GM18861 (cell line): ENCODE results near the gene PARVA.

Experiments used
- ATAC-seq: cut with Tn5 transposase; IDR thresholded peaks from one replicate; pipeline ENCODE4 v1.9.1; 2021; ENCODE audit not compliant: unreplicated experiment

PARVA gene

GRCh38 chr11:12403122-12403996 lies 26.0 kb downstream of the PARVA start:
- no peak for ATAC-seq

- ATAC-seq: no peak
Observed at GRCh38 chr11:12403997-12404350, 26.6 kb downstream of the PARVA start.

GRCh38 chr11:12404436-12404835 lies 27.1 kb downstream of the PARVA start:
- ATAC-seq: no peak

GRCh38 chr11:12408156-12408770 lies 30.9 kb downstream of the PARVA start:
- no peak for ATAC-seq

- no peak for ATAC-seq
Observed at GRCh38 chr11:12409621-12410005, 32.2 kb downstream of the PARVA start.

- no peak for ATAC-seq
Observed at GRCh38 chr11:12410006-12410728, 32.8 kb downstream of the PARVA start.

GRCh38 chr11:12411393-12411792 lies 34.0 kb downstream of the PARVA start:
- ATAC-seq: no peak

GRCh38 chr11:12411806-12412727 lies 34.7 kb downstream of the PARVA start:
- ATAC-seq: no peak

- no peak for ATAC-seq
Observed at GRCh38 chr11:12413141-12414052, 36.0 kb downstream of the PARVA start.

- ATAC-seq: no peak
Observed at GRCh38 chr11:12414611-12415010, 37.2 kb downstream of the PARVA start.

GRCh38 chr11:12415342-12415966 lies 38.1 kb downstream of the PARVA start:
- no peak for ATAC-seq

- no peak for ATAC-seq
Observed at GRCh38 chr11:12416552-12416951, 39.2 kb downstream of the PARVA start.

- no peak for ATAC-seq
Observed at GRCh38 chr11:12417691-12418611, 40.6 kb downstream of the PARVA start.

GRCh38 chr11:12420040-12420439 lies 42.7 kb downstream of the PARVA start:
- no peak for ATAC-seq

- ATAC-seq: no peak
Observed at GRCh38 chr11:12420706-12421105, 43.3 kb downstream of the PARVA start.

GRCh38 chr11:12421386-12421785 lies 44.0 kb downstream of the PARVA start:
- no peak for ATAC-seq

- ATAC-seq: no peak
Observed at GRCh38 chr11:12426176-12426575, 48.8 kb downstream of the PARVA start.

GRCh38 chr11:12429155-12429554 lies 51.8 kb downstream of the PARVA start:
- ATAC-seq: no peak
